HL-60/S4 (cell line): ENCODE data around the gene MSL1.

Experiments used
- in situ Hi-C: fragments of 300-500 bp; cut with MboI; formaldehyde crosslinking; loops from 2 replicates; pipeline ENCODE4 v1.14.3; 2022; ENCODE audit warnings: low sequenced_read_pairs

The MSL1 gene

DNA sequence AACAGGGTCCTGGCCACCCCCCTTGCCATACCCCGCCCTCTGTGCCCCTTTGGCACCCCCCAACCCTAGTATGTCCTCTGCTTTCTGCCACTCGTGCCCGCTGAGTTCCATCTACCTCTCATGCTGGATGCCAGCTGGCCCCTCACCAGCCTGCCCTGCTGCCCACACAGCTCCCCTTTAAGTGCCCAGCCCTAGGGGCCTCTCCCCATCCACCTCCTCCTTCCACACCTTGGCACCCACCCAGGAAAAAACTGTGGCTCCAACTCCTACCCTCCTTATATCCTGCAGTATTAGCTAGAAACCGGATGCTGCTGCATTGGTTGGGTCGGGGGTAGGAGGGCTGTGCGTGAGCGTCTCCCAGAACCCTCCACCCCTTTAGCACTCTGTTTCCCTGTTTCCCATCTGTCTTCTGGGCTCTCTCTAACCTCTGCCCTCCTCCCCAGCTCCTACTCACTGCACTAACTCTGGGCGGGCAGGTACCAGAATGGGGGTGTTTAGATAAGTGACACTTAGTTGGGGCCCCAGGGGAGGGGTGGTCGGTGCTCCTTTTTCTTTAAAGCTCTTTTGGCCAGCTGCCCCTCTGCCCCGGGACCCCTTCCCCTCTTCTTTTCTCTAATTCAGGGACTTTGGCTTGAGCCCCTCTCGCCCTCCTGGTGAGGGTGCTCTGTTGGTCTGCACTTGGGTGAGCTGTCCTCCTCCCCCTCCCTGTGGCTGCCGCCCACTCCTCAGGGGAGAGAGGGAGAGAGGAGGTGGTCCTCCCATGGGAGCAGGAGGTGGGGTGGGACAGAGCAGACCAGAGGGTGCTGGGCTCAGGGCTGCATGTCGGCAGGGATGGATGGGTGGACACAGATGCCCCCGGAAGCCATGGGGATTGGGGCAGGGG lies 31.3 kb upstream of the MSL1 start:
- in situ Hi-C loops = no loop called here

DNA sequence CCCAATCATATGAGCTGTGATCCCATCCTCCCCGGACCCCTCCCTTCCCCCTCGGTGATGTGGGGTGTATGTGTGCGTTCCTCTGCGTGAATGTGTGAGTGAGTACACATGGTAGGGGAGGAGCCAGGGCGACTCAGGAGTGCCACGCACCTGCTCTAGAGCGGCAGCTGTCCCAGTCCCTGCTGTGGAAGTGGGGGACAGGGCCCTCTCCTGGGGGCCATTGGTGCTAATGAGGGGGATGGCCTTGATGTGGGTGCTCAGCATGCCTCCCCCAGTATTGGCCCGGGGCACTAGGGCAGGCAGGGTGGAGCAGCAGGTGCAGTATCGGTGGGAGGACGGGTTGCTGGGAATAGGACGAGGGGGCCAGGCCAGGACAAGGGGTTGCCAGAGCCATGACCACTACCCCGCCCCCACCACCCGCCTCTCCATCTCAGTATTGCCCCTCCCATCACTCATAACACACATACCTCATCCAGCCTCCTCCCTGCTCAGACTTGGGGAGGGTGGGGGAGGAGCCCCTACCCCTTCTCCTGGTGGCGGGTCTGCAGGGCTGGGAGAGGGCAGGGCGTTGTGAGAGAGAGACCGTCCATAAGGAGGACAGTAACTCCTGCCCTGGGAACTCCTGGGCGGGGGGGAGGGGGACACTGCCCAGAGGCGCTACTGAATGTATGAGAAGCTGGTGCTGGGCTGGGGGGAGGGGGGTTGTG lies 29.9 kb upstream of the MSL1 start:
- in situ Hi-C loops = no loop called here

DNA sequence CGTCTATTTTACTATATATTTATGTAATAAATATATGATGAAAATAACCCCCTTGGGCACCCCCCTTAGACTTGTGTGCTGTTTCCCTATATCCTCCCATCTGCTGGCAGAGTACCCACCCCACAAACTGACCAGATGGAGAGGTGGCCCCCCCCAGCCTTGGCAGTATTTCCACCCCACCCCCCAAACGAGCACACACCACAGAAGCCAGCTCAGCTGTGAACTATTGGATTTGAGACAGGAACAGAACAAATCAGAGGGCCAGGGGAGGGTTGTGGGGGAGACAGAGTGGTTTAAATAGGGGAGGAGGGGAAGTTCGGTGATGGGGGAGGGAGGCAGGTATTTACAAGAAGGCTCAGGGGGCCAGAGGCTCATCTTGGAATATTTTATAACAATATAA lies 29.2 kb upstream of the MSL1 start:
- in situ Hi-C loops = no loop called here

DNA sequence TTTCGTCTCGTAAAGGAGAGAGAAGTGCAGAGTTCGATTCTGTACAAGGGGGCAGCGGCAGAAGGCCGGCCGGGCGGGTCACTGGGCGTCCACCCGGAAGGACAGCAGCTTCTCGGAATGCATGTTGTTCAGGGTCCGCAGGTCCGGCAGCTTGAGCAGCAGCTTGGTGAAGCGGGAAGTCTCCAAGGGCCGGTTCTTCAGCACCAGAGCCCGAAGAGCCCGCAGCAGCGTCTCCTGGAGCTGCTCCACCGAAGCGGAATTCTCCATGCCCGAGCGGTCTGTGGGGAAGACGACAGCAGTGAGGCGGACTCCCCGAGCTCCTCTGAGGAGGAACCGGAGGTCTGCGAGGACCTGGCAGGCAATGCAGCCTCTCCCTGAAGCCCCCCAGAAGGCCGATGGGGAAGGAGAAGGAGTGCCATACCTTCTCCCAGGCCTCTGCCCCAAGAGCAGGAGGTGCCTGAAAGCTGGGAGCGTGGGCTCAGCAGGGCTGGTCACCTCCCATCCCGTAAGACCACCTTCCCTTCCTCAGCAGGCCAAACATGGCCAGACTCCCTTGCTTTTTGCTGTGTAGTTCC lies 28.7 kb upstream of the MSL1 start:
- in situ Hi-C loops = no loop called here

DNA sequence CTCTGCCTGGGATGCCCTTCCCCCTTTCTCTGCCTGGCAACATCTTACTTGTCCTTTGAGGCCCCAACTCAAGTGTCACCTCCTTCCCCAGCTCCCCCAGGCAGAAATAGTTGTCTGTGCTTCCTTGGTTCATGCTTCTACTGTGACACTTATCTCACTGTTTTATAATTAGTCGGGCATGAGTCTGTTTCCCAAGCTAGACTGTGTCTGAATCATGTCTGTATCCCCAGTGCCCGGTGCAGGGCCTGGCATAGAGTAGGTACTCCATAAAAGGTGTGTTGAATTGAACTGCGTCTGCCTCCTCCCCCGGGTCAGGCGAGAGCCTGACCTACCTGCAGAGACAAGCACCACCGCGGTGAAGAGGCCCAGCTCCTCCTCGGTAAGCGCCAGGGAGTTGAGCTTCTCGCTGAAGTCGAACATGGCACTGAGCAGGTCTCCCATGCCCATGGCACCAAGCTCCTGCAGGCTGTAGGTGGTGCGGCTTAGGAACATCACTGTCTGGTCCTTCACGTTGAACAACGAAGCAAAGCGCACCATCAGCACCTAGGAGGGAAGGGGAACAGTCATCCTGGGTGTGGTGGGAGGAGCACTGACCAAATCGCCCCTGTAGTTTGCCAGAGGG lies 28.1 kb upstream of the MSL1 start:
- in situ Hi-C loops = no loop called here

DNA sequence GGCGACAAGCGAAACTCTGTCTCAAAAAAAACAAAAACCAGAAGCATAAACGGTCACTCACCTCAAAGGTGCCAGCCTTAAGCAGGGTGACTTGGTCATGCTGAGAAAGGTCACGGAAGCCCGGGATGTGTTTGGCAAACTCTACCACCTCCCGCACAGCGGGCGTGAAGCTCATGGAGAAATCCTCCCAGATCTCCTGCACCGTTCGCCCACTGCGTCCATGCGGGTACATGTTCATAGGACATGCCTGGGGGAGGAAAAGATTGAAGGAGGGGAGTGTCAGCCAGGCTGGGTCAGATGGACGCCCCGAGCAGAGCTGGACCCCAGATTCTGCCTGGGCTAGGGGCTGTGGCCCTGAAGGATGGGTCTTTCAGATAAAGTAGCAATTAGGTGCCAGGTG lies 26.9 kb upstream of the MSL1 start:
- in situ Hi-C loops = no loop called here

DNA sequence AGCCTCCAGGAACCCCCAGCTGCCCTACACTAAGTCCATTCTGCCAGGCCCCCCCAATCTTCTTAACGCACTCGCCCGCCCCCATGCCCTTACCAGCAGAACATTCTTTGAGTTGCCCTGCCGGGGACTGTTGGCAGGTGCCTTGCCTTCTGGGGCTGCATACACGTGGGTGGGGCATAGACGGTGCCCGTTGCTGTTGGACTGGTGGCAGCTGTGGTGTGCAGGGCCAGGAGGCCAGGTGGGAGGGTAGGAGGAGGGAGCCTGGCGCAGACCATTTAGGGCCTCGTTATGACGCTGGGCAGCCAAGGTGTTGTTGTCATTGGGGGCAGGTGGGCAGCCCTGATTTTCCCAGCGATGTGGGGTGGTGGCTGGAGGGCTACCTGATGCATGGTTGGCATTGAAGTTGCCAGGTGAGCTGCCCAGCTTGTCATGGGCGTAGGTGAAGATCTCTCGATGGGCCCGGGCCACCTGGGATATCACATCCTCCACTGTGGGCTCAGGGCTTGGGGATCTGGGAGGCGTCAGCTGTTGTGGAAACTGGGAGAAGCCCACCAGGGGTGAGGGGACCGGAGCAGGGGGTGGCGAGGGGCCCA lies 26.3 kb upstream of the MSL1 start:
- in situ Hi-C loops = no loop called here

DNA sequence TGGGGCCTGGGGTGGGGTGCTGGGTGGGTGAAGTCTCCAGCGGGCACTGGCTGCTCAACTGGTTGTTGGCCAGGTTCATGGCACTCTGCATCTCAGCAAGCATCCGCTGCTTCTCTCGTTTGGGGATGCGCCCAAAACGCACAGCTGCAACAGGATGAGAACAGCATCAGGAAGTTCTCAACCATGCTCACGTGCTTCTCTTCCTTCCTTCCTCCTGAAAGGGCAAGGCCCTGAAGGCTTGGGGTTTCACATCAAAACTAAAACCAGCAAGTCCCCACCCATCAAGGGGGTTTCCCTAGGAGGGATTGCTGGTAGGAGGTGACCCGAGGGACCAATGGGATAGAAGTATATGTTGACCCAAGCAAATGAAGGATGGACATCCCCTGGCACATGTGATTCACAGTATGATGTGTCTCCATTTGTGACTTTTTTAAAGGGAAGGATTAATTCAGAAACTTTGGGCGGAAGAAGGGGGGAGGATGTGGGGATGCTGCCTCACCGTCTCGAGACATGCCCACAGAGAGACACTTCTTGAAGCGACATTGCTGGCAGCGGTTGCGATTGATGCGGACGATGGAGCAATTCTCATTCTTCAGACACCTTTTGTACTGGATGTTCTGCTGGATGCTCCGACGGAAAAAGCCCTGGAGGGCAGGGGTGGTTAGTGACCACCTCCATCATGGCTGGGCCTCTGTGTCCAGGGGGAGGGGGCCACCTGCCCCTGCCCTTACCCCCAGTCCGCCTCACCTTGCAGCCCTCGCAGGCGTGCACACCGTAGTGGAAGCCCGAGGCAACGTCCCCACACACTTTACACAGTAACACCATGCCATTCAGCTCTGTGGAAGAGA lies 25.6 kb upstream of the MSL1 start:
- in situ Hi-C loops = no loop called here

DNA sequence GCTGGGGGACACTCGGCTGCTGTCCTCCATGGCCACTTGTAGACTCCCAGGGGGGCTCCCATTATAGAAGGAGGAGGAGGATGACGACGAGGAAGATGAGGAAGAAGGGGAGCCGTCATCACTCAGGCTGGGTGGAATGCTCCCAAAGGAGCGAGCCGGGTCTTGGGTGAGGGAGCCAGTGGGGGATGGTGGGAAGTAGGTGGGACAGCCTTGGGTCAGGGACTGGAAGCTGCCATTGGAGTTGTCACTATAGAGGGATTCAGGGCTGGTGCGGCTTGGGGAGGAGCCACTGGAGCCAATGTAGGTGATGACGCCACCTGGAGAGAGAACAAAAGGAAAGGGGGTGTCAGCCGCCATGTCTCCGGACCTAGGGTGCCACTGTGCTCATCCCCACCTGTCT lies 24.7 kb upstream of the MSL1 start:
- in situ Hi-C loops = no loop called here

DNA sequence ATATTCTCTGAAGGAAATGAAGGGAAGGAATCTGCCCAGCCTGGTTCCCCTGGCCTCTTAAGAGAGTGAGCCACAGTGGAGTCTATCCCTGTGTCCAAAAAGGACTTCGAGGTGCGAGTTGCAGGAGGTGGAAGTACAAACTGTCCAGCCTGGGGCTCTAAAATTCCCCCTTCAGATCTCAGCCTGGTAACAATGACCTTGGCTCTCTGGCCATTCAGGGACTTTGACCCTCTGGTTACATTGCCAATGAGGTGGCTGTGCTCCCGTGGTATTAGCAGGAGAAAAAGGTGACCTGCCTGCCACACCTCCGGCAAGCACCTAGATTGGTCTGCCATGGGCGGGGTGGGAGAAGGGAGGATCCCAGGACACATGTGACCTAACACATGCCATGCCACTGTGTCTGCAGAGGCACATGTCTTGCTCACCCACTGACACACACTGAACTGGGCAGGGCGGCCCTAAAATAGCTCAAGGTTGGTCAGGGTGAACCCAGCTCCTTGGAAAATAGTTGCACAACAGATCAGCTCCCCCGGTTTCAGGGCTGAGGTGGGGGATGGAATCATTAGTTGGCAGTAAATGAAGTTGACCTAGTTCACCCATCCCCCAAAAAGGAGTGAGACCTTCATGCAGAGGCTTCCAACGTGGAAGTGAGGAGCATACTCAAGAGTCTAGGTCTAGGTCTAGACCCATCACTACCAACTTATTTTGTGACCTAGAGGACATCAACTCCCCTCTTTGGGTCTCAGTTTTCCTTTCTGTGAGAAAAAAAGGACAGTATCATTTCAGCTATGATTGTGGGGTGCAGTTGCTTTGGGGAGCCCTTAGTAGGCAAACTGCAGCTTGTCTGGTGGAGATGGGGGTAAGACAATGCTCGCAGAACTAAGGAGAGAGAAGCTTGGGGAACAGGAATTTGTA lies 23.6 kb upstream of the MSL1 start:
- in situ Hi-C loops = no loop called here

DNA sequence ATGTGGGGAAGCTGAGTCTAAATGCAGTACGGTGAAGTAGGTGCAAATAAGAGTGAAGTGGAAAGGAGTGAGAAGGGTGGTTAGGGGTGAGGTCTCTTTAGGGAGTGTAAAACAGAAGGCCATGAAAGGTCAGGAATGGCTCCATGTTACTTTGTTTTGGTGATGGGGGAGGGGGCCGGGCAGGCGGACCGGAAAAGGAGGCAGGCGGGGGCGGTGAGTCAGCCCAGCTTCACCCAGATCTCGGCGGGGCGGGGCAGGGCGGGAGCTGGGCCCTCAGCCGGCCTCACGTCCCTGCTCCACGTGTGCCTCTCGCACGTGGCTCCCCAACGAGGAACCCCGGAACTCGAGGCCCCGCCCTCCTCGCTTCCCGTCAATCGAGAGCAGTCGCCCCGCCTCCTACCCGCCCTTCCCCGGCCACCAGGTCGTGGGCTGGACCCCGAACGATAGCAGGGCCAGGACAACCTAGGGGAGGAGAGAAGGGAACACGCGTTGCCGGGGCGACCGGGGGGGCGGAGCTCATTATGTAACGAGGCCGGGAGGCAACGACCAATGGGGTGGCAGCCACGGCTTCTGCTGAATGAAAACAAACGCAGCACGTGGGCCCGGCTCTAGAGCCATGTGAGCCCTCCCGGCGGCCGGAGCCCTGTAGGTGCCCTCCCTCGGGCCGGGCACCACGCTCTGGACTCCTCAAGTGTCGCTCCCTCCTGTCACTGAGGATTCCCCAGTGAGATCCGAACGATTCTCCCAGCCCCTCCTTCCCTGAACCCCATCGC lies 22.7 kb upstream of the MSL1 start:
- in situ Hi-C loops = no loop called here

DNA sequence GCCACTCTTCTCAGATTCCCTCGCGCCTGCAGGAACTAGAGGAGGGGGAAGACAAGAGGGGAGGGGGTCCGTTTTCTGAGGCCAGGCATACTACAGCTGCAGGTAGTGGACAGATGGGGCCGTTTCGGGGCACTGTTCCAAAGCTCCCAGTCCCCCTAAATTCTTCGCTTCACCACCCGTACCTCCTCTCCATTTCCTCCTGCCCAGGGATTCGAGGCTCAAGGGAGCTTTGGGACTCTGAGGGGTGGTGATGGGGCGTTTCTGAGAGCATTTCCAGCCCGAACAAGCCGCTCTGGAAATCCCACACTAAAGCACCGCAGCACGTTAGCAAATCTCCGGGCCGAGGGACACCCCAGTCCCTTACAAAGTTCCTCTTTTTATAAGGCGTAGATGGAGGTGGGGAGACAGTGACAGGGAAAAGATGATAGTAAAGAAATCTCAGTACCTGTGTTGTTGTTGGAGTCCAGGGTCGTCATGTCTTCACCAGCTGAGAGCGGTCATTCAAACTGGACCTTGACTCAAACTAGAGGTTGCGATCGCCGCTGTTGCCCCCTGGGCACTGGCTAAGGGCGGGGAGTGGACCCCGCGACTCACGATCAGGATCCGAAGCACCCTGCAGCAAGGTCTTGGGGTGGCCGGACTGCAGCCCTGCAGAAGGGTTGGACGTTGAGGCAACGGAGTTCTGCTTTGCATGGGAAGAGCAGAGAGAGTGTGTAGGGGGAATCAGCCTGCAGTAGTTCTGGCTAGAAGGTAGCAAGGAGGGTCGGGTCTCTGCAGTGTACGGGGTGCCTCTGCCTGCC lies 22.0 kb upstream of the MSL1 start:
- in situ Hi-C loops = no loop called here

DNA sequence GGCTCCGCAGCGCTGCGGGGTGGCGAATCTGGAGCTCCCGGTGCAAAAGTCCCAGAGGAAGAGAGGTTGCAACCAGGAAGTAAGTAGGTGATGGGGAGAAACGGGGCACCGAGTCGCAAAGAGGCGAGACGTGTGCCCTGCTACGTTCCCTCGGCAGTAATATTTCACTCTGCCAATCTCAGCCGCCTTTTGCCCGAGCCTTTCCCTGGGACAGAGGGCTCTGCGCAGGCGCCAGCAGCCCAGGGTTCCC lies 21.4 kb upstream of the MSL1 start, which contains the start of gene NR1D1:
TSS of gene NR1D1 (minus strand) at position 171 of the 250 bp plus-strand sequence. CDS start 495 bp downstream, outside the sequence.
- in situ Hi-C loops = no loop called here

DNA sequence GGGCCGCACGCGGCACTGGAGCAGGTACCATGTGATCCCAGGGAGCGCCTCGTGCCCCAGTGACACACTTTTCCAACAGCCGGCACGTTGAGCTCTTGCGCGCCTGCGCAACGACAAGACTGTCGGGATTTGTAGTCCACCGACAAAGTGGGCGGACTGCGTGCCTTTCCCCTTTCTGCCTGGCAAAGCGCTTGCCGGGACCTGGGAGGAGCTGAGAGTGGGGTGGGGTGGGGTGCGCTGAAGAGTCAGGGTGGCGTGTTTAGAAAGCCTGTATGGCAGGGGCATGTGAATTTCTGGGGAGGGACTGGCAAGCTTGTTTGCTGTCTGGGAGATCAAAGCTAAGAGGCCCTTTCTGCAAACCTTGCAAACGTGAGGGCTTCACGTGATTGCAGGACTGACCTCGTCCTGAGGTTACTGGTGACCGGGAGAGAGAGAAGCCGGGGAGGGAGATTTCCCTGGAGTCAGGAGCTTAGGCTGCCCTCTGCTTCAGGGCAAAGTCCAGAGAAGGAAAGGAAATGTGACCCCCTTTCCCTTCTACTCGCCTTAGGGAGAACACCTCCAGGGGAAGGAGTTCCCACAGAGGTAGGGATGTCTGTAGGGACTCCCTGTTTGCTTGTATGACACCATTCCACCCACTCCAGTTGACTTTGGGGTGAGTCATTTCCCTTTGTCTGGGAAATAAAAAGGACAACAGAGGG lies 21.0 kb upstream of the MSL1 start:
- in situ Hi-C loops = no loop called here

DNA sequence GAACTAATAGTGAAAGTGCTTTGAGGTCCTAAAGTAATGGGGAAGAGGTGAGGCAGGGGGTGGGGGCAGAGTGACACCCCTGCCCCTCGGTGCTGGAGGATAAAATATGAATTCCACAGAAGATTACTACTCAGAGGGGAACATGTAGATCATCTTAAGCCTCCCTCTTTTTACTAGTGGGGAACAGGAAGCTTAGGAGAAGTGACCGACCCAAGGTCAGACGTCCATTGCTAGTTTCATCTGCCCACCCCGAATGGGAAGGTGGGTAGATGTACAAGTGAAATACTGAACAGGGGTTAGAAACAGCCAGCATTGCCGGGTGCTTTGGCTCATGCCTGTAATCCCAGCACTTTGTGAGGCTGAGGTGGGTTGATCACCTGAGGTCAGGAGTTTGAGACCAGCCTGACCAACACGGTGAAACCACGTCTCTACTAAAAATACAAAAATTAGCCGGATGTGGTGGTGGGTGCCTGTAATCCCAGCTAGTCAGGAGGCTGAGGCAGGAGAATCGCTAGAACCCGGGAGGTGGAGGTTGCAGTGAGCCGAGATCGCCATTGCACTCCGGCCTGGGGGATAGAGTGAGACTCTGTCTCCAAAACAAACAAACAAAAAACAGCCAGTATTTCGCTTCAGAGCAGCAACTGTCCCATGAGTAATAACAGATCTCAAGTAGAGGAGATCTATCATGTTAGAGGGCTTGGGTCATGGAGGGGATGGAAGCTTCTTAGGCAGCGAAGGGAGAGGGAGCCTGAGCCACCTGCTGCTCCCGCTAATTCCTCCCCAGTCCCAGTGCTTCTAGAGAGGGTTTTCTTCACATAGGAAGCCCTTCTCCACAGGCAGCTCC lies 20.2 kb upstream of the MSL1 start:
- in situ Hi-C loops = no loop called here

DNA sequence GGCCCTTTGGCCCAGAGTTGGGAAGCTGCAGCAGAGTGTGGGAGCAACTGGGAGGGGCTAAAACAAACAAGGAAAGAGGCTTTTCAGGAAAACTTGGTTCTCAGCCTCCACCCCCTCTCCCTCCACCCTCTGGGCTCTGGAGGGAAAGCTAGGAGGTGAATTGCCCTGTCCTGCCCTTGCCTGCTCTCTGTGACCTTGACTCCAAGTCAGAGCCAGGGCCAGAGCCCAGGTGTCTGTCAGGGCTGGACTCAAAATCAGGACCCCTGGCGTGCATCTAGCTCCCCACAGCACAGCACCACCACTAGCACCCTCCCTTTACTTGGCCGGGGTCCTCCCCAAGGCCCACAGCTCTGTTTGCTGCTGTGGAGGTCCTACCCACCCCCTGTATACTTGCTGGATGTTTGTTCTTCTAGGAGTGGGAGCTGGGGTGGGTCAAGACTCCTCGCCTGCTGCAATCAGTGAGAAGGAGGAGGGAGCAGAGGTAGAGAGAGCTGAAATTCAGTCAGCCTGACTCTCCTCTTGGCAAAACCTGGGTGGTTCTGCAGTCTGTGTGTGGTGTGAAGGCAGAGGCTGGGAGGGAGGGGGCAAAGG lies 18.6 kb upstream of the MSL1 start:
- in situ Hi-C loops = no loop called here
